PC-3 (cell line): ENCODE results near the gene ITGA1. TPM values are rescaled to one million over a fixed set of nuclear protein-coding genes. Genes with fewer than 3 reads are reported as not detected.

ENCODE experiments used
- ATAC-seq: fragments of 200-7000 bp; cut with Tn5 transposase; 2 replicates; pipeline ENCODE4 v1.9.1; 2020; ENCODE audit warnings: mild to moderate bottlenecking, moderate library complexity
- BruUV-seq: library from RNA; stranded (reverse); fragments of 400-500 nt; replicated peaks from 2 replicates; lab custom pipeline; 2021; lab: Mats Ljungman, UMichigan
- CTCF ChIA-PET: fragments of 300-600 bp; sonication (Branson Sonifier 250); formaldehyde crosslinking; loops from one replicate; lab custom pipeline; 2022; ENCODE audit warnings: antibody characterized with exemption; lab: Charles Lee
- POLR2A ChIA-PET: fragments of 300-600 bp; sonication (Branson Sonifier 250); formaldehyde crosslinking; loops from one replicate; lab custom pipeline; 2022; ENCODE audit warnings: antibody characterized with exemption; ENCODE audit not compliant: unreplicated experiment; lab: Charles Lee
- DNase-seq: peaks from one replicate; pipeline ENCODE4 v3.0.0-alpha.2; 2015
- H2AFZ ChIP-seq: fragments of 300-600 bp; sonication (generic); 2 replicates; pipeline ENCODE4 v1.6.0; 2016; ENCODE audit warnings: antibody characterized with exemption, low read length
- H3F3A ChIP-seq: fragments of 300-600 bp; sonication (generic); one replicate; pipeline ENCODE4 v1.6.0; 2017; ENCODE audit warnings: antibody characterized with exemption, low read length, control low read depth, mild to moderate bottlenecking; ENCODE audit not compliant: unreplicated experiment
- H3K27ac ChIP-seq: fragments of 300-600 bp; sonication (generic); 2 replicates; pipeline ENCODE4 v1.5.1; 2016; ENCODE audit warnings: mild to moderate bottlenecking, low read length
- H3K27me3 ChIP-seq: fragments of 300-600 bp; sonication (generic); 2 replicates; pipeline ENCODE4 v1.6.1; 2016; ENCODE audit warnings: low read length, mixed read lengths
- H3K36me3 ChIP-seq: fragments of 300-600 bp; sonication (generic); 2 replicates; pipeline ENCODE4 v1.6.1; 2016; ENCODE audit warnings: low read depth, mixed run types, low read length, mixed read lengths
- H3K4me1 ChIP-seq: fragments of 300-600 bp; sonication (generic); 2 replicates; pipeline ENCODE4 v1.5.1; 2016; ENCODE audit warnings: low read length; ENCODE audit not compliant: insufficient read depth
- H3K4me2 ChIP-seq: fragments of 300-600 bp; sonication (generic); 2 replicates; pipeline ENCODE4 v1.6.0; 2016; ENCODE audit warnings: low read length
- H3K4me3 ChIP-seq: fragments of 300-600 bp; sonication (generic); 2 replicates; pipeline ENCODE4 v1.5.1; 2016; ENCODE audit warnings: mild to moderate bottlenecking, low read length, mixed read lengths
- H3K79me2 ChIP-seq: fragments of 300-600 bp; sonication (generic); 2 replicates; pipeline ENCODE4 v1.6.1; 2017; ENCODE audit warnings: low read length, mixed read lengths
- H3K9ac ChIP-seq: fragments of 300-600 bp; sonication (generic); 2 replicates; pipeline ENCODE4 v1.6.0; 2016; ENCODE audit warnings: mild to moderate bottlenecking, low read length
- H3K9me2 ChIP-seq: fragments of 300-600 bp; sonication (generic); replicated peaks from 2 replicates; pipeline ENCODE4 v1.6.1; 2016; ENCODE audit warnings: mixed run types, low read length, mixed read lengths
- H3K9me3 ChIP-seq: fragments of 300-600 bp; sonication (generic); 2 replicates; pipeline ENCODE4 v1.6.1; 2016; ENCODE audit warnings: low read length, mixed read lengths
- H4K20me1 ChIP-seq: fragments of 300-600 bp; sonication (generic); 2 replicates; pipeline ENCODE4 v1.6.1; 2016; ENCODE audit warnings: low read length, mixed read lengths
- EZH2 ChIP-seq: fragments of 300-600 bp; sonication (generic); IDR thresholded peaks from one replicate; pipeline ENCODE4 v1.6.1; 2017; ENCODE audit warnings: antibody characterized with exemption, mild to moderate bottlenecking, low read length; ENCODE audit not compliant: unreplicated experiment
- EZH2phosphoT487 ChIP-seq: fragments of 300-600 bp; sonication (generic); IDR thresholded peaks from 2 replicates; pipeline ENCODE4 v1.6.1; 2018; ENCODE audit warnings: mild to moderate bottlenecking, antibody characterized with exemption, low read length, borderline replicate concordance
- intact Hi-C: fragments of 100-400 bp; cut with micrococcal nuclease; formaldehyde crosslinking; loops from 2 replicates; pipeline ENCODE4 v1.9.0; 2023
- total RNA-seq: library from RNA; depleted of rRNA; stranded (reverse); fragments of >200 nt; gene quantifications from 2 replicates; pipeline ENCODE4 v1.2.3, GENCODE V29; 2014
- TF ChIP-seq, protein P1 (sequence below): fragments of 300-600 bp; sonication (generic); conservative IDR thresholded peaks from 2 replicates; pipeline ENCODE4 v1.5.1; 2017; ENCODE audit warnings: antibody characterized with exemption, low read depth, mild to moderate bottlenecking, low read length

Gene ITGA1
- total RNA-seq, 1 experiment from 2014 or later, result 4.7 TPM

DNA sequence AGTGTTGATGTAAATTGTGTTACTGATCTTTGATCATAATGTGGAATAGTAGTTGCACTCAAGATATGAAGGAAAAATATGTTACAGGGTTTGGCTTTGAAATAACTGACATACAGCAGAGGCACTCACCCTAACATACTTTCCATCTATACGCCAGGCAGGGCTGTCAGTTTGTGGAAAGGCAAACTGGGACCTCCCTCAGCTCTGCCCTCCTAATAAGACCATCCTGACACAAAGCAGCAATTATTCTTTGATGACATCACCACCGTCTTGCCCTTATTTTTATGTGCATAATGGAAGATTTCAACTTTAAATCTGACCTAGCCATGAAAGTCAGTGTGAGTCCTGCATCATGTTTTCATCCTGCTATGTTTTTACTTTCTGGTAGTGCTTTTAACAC is 42.9 kb downstream of the ITGA1 start:
- ChIA-PET CTCF (no interaction called here), POLR2A (no interaction called here)
- intact Hi-C loops, result no loop called here
- TF ChIP-seq EZH2 (no peak), EZH2phosphoT487 (no peak)
- TF ChIP-seq, protein P1, sequence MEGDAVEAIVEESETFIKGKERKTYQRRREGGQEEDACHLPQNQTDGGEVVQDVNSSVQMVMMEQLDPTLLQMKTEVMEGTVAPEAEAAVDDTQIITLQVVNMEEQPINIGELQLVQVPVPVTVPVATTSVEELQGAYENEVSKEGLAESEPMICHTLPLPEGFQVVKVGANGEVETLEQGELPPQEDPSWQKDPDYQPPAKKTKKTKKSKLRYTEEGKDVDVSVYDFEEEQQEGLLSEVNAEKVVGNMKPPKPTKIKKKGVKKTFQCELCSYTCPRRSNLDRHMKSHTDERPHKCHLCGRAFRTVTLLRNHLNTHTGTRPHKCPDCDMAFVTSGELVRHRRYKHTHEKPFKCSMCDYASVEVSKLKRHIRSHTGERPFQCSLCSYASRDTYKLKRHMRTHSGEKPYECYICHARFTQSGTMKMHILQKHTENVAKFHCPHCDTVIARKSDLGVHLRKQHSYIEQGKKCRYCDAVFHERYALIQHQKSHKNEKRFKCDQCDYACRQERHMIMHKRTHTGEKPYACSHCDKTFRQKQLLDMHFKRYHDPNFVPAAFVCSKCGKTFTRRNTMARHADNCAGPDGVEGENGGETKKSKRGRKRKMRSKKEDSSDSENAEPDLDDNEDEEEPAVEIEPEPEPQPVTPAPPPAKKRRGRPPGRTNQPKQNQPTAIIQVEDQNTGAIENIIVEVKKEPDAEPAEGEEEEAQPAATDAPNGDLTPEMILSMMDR, result no peak
- Histone ChIP-seq H3K79me2 (no peaks in the 10 kb centered on the region), H3K9ac (no peak overlapping the region), H3K4me1 (no peaks in the 10 kb centered on the region), H4K20me1 (no peaks in the 10 kb centered on the region), H3K9me3 (no peaks in the 10 kb centered on the region), H3K4me2 (no peak overlapping the region), H3K36me3 (no peaks in the 10 kb centered on the region), H3K4me3 (no peak overlapping the region), H3K9me2 (no peaks in the 10 kb centered on the region), H2AFZ (no peak overlapping the region), H3K27ac (no peak overlapping the region), H3K27me3 (no peaks in the 10 kb centered on the region), H3F3A (no peaks in the 10 kb centered on the region)
- no TSS peak for BruUV-seq
- ATAC-seq, result no peak
- no peak for DNase-seq

DNA sequence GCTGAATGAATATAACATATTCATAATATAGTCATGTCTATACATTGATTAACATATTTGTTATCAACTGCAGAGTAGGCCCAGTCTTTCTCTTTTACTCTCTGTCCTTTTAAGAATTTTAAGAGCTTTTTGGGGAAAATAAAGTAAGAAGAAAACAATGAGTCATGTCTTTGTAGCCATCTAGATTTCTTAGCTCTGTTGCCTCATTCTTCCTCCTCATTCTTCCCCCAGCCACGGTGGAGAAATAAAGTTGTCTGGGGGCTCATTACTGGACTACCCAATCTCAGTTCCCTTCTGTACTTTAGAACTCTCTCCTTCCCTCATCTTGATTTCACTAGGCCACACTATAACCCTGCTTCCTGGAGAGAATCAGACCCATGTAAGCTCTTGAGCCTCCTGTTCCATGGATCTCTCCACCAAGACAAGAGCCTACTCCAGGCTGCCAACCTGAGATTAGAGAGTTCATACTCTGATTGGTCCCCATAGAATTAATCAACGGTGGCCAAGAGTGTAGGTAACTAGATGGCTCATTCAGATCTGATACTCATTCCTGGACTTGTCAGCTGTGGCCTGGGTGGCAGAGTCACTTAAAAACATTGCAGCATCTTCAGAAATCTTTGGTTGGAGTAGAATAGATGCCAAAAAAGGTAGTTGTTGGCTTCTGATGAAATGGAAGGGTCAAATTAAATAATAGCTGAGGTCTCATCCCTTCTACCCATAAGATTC is 44.2 kb downstream of the ITGA1 start:
- no peak overlapping the region for H2AFZ ChIP-seq
- H3K36me3 ChIP-seq, result no peaks in the 10 kb centered on the region
- H3K79me2 ChIP-seq, result no peaks in the 10 kb centered on the region
- intact Hi-C loops, result no loop called here
- no TSS peak for BruUV-seq
- no peaks in the 10 kb centered on the region for H3K9me3 ChIP-seq
- H3K9ac ChIP-seq, result no peak overlapping the region
- H3K27me3 ChIP-seq, result no peaks in the 10 kb centered on the region
- no peaks in the 10 kb centered on the region for H3K9me2 ChIP-seq
- DNase-seq (no peak), ATAC-seq (no peak)
- no peak overlapping the region for H3K4me2 ChIP-seq
- H3K4me1 ChIP-seq, result no peaks in the 10 kb centered on the region
- no peak overlapping the region for H3K27ac ChIP-seq
- no peaks in the 10 kb centered on the region for H3F3A ChIP-seq
- ChIA-PET CTCF (no interaction called here), POLR2A (no interaction called here)
- no peaks in the 10 kb centered on the region for H4K20me1 ChIP-seq
- TF ChIP-seq EZH2phosphoT487 (no peak), EZH2 (no peak)
- TF ChIP-seq, protein P1, result no peak
- no peak overlapping the region for H3K4me3 ChIP-seq

DNA sequence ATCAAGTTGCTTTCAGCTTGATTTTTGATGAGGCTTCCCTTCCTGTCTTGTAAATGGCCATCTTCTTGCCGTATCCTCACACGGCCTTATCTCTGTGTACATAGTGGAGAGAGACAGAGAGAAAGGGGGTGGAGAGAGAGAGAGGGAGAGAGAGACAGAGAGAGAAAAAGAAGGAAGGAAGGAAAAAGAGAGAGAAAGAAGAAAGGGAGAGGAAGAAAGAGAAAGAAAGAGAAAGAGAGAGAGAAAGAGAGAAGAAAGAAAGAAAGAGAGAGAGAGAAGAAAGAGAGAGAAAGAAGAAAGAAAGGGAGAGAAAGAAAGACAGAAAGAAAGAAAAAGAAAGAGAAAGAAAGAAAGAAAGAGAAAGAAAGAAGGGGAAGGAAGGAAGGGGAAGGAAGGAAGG is 46.6 kb downstream of the ITGA1 start:
- no peak for DNase-seq
- Histone ChIP-seq H3K9ac (no peak overlapping the region), H3K4me2 (no peak overlapping the region), H3F3A (no peaks in the 10 kb centered on the region), H3K9me3 (no peaks in the 10 kb centered on the region), H3K36me3 (no peaks in the 10 kb centered on the region), H3K4me1 (no peaks in the 10 kb centered on the region), H4K20me1 (no peaks in the 10 kb centered on the region), H3K27me3 (no peaks in the 10 kb centered on the region), H3K9me2 (no peaks in the 10 kb centered on the region), H3K4me3 (no peak overlapping the region), H3K27ac (no peak overlapping the region), H2AFZ (no peak overlapping the region), H3K79me2 (no peaks in the 10 kb centered on the region)
- ChIA-PET CTCF (no interaction called here), POLR2A (no interaction called here)
- intact Hi-C loops, result no loop called here
- no TSS peak for BruUV-seq
- no peak for TF ChIP-seq EZH2phosphoT487
- TF ChIP-seq, protein P1, result no peak
- no peak for TF ChIP-seq EZH2
- no peak for ATAC-seq
